ENCODE measurements around the gene RUBCN.

GRCh38 chr3:197675563-197675860 is 61.2 kb downstream of the RUBCN start:
- TF ChIP-seq, protein P1, sequence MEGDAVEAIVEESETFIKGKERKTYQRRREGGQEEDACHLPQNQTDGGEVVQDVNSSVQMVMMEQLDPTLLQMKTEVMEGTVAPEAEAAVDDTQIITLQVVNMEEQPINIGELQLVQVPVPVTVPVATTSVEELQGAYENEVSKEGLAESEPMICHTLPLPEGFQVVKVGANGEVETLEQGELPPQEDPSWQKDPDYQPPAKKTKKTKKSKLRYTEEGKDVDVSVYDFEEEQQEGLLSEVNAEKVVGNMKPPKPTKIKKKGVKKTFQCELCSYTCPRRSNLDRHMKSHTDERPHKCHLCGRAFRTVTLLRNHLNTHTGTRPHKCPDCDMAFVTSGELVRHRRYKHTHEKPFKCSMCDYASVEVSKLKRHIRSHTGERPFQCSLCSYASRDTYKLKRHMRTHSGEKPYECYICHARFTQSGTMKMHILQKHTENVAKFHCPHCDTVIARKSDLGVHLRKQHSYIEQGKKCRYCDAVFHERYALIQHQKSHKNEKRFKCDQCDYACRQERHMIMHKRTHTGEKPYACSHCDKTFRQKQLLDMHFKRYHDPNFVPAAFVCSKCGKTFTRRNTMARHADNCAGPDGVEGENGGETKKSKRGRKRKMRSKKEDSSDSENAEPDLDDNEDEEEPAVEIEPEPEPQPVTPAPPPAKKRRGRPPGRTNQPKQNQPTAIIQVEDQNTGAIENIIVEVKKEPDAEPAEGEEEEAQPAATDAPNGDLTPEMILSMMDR (IDR thresholded peaks at IDR 0.05 in 4 of 5, conservative IDR thresholded peaks at IDR 0.05 in 1 of 5) = no peak
- no peak for TF ChIP-seq POLR2A (IDR thresholded peaks at IDR 0.05)

Measured in gastrocnemius medialis (tissue), 4 donors.